Activated naive CD8-positive, alpha-beta T cell treated with anti-CD3 and anti-CD28 coated beads for 36 hours (primary cell): ENCODE data around the gene LBH. TPM values are rescaled to one million over a fixed set of nuclear protein-coding genes. Genes with fewer than 3 reads are reported as not detected.

ENCODE experiments used
- DNase-seq: peaks from one replicate; pipeline ENCODE4 v3.0.0; 2021
- H3K27ac Mint-ChIP-seq: one replicate; pipeline ENCODE4 v1.8.0; 2022; ENCODE audit warnings: mild to moderate bottlenecking, moderate library complexity, mixed read lengths
- H3K27me3 Mint-ChIP-seq: one replicate; pipeline ENCODE4 v1.8.0; 2022; ENCODE audit warnings: mild to moderate bottlenecking, mixed read lengths
- H3K36me3 Mint-ChIP-seq: one replicate; pipeline ENCODE4 v1.8.0; 2021; ENCODE audit warnings: mild to moderate bottlenecking, mixed read lengths
- H3K4me1 Mint-ChIP-seq: one replicate; pipeline ENCODE4 v1.8.0; 2021; ENCODE audit warnings: mixed read lengths
- H3K4me3 Mint-ChIP-seq: one replicate; pipeline ENCODE4 v1.8.0; 2022; ENCODE audit warnings: mild to moderate bottlenecking, moderate library complexity, mixed read lengths
- H3K9me3 Mint-ChIP-seq: one replicate; pipeline ENCODE4 v1.8.0; 2022; ENCODE audit warnings: mixed read lengths
- total RNA-seq, 2 experiments: library from RNA; stranded (reverse); gene quantifications; one replicate each; pipeline ENCODE4 v1.2.3, GENCODE V29; 2021

LBH gene
- total RNA-seq, 2 experiments from 2014 or later, result 85.0 to 89.2 TPM

DNA sequence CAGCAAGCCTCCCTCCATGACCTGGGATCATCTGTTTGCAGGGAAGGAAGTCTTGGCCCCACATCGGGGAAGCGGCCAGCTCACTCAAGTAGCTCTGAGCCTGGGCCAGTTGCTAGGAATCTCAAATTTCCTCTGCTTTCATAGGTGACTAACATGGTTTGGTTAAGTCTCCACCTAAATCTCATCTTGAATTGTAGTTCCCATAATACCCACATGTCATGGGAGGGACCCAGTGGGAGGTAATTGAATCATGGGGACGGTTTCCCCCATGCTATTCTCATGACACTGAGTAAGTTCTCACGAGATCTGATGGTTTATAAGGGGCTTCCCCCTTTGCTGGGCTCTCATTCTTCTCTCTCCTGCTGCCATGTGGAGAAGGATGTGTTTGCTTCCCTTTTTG lies 75.2 kb downstream of the LBH start:
- Mint-ChIP-seq H3K9me3 (peaks cover 1% of the 10 kb centered on the region), H3K27me3 (no peaks in the 10 kb centered on the region), H3K4me1 (peaks cover 40% of the 10 kb centered on the region), H3K36me3 (no peaks in the 10 kb centered on the region), H3K27ac (no peak overlapping the region), H3K4me3 (no peak overlapping the region)
- DNase-seq, result no peak

DNA sequence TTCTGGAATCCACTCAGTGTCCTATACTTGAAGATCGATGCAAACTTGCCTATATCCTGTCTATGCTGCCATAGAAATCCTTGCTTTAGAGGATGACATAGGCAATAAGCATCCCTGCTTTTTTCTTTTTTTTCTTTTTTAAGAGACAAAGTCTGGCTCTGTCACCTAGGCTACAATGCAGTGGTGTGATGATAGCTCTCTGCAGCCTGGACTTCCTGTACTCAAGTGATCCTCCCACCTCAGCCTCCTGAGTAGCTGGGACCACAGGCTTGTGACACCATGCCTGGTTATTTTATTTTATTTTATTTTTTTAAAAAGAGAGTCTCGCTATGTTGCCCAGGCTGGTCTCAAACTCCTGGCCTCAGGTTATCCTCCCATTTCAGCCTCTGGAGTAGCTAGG lies 76.9 kb downstream of the LBH start:
- Mint-ChIP-seq H3K9me3 (peaks cover 1% of the 10 kb centered on the region), H3K27ac (no peak overlapping the region), H3K4me3 (no peak overlapping the region), H3K36me3 (peaks cover 4% of the 10 kb centered on the region), H3K4me1 (peaks cover 45% of the 10 kb centered on the region), H3K27me3 (no peaks in the 10 kb centered on the region)
- DNase-seq, result no peak

Other genes starting within 250 kb of the LBH start
- gene YPEL5, start 84.5 kb upstream of the LBH start, total RNA-seq, result 10 to 100 TPM; 25.4 to 27.6 TPM
- 10 to 100 TPM; 26.6 to 31.5 TPM for gene LCLAT1, start 215.7 kb downstream of the LBH start, total RNA-seq